ENCODE measurements around the gene ERCC6L. TPM values are rescaled to one million over a fixed set of nuclear protein-coding genes. Genes with fewer than 3 reads are reported as not detected.

Gene ERCC6L
- total and polyA plus RNA-seq, 2 of the 4 experiments (the other 2 are of a cell fraction) = 2.3 to 5.4 TPM

GRCh38 chrX:72181178-72182125, 57.4 kb downstream of the ERCC6L start, which contains the start of gene PIN4:
PIN4 (plus strand) TSS chrX:72181757; CDS start chrX:72181786, 29 bp downstream.
- Histone ChIP-seq H2AFZ (replicated peaks; ENCODE audit: low read length, poor library complexity) (peak within 1 kb of the TSS; percentile 95), H3K56ac (ENCODE audit: extremely low read depth, insufficient read depth, low read length) (peak within 1 kb of the TSS; percentile 81), H3K9me1 (ENCODE audit: insufficient read depth, low read length) (peaks cover 5% of the 10 kb centered on the region; the same call in 1 of the 2 replicates), H3K27ac (ENCODE audit: insufficient read depth, low read length) (peak within 1 kb of the TSS; percentile 72), H4K8ac (ENCODE audit: low read depth in 2 of 2, low read length in 2 of 2) (peak within 1 kb of the TSS; percentile 92 to 93), H4K20me1 (ENCODE audit: insufficient read depth, low read length) (no peaks in the 10 kb centered on the region), H3K18ac (ENCODE audit: low read depth, low read length) (peak within 1 kb of the TSS; percentile 6; the same call in 1 of the 2 replicates), H3K4ac (ENCODE audit: low read depth, low read length) (peak within 1 kb of the TSS; percentile 74), H2AK9ac (replicated peaks; ENCODE audit: low read depth, low read length, poor library complexity) (peak within 1 kb of the TSS; percentile 43), H2BK120ac (ENCODE audit: low read depth, low read length) (0 out of 2 replicates have a peak within 1 kb of the TSS, but pooled peaks have one; percentile 11), H2AK5ac (ENCODE audit: low read depth, low read length) (peak within 1 kb of the TSS; percentile 80), H4K91ac (ENCODE audit: insufficient read depth, low read depth, low read length) (peak within 1 kb of the TSS; percentile 65; the same call in 1 of the 2 replicates), H2BK20ac (ENCODE audit: low read depth, low read length) (no peak within 1 kb of the TSS), H4K5ac (ENCODE audit: low read depth, low read length) (peak within 1 kb of the TSS; percentile 77), H3K14ac (replicated peaks; ENCODE audit: low read depth, low read length) (peak within 1 kb of the TSS; percentile 72), H3K36me3 (ENCODE audit: control insufficient read depth, insufficient read depth, low read length) (no peaks in the 10 kb centered on the region), H3K23ac (ENCODE audit: low read depth, low read length) (peak within 1 kb of the TSS; percentile 77; the same call in 1 of the 2 replicates), H3K9ac (ENCODE audit: low read depth, low read length) (peak within 1 kb of the TSS; percentile 86), H3K4me2 (ENCODE audit: low read depth, low read length) (peak within 1 kb of the TSS; percentile 84), H3K27me3 (ENCODE audit: control insufficient read depth, insufficient read depth, low read length) (peaks cover 7% of the 10 kb centered on the region; the same call in 1 of the 2 replicates), H3K4me3 (ENCODE audit: insufficient read depth, low read depth, low read length) (peak within 1 kb of the TSS; percentile 87), H2BK5ac (ENCODE audit: low read depth, low read length, poor library complexity, severe bottlenecking) (peak within 1 kb of the TSS; percentile 70), H2BK15ac (ENCODE audit: low read depth, low read length) (no peak within 1 kb of the TSS), H3K79me1 (ENCODE audit: low read depth in 1 of 2, low read length in 2 of 2) (peaks cover 8 to 21% of the 10 kb centered on the region in 2 experiments), H3K4me1 (ENCODE audit: control insufficient read depth, insufficient read depth, low read length) (peaks cover 2% of the 10 kb centered on the region), H3K9me3 (ENCODE audit: control insufficient read depth, insufficient read depth, low read length) (no peaks in the 10 kb centered on the region)
- ATAC-seq (ENCODE audit: low read depth) (peak; percentile 98), DNase-seq (peak; percentile 97)
- no TSS peak for BruUV-seq (replicated peaks)
- in situ Hi-C loops (cut with MboI; ENCODE audit: low sequenced_read_pairs) (no loop called here), intact Hi-C loops (cut with micrococcal nuclease) (loop anchor here (2.0 kb wide), 1 partner anchor 163 kb away; no protein-coding TSS in a partner anchor), dilution Hi-C loops (cut with HindIII; ENCODE audit: low sequenced_read_pairs, unreplicated experiment) (no loop called here)
- 15% methylated on average over 20 of the region's 46 CpGs; no CpG with 5 or more reads in 1 of the 2 experiments for WGBS, 2 experiments (ENCODE audit: extremely low coverage in 2 of 2, insufficient read length in 1 of 2)
- CTCF ChIA-PET = interaction anchor here (0.8 kb wide), 1 partner anchor 60 kb away, joined by 3 read pairs; no protein-coding TSS in a partner anchor
- POLR2A ChIA-PET (ENCODE audit: unreplicated experiment) = no interaction called here
- TF ChIP-seq FOS (IDR thresholded peaks at IDR 0.05; ENCODE audit: low read depth, low read length) (no peak), RAD21 (IDR thresholded peaks at IDR 0.05; ENCODE audit: low read length) (no peak), POLR2A (IDR thresholded peaks at IDR 0.05; ENCODE audit: low read depth, low read length) (peak; percentile 57; the same call in 1 of the 2 replicates), RCOR1 (IDR thresholded peaks at IDR 0.05; ENCODE audit: insufficient replicate concordance, low read length) (peak; percentile 18)

Measured in IMR-90 (cell line).